ENCODE measurements around the gene TEX51.
A peak's percentile ranks its signal among the peaks of the same experiment; 100 is the strongest.

Gene TEX51

DNA sequence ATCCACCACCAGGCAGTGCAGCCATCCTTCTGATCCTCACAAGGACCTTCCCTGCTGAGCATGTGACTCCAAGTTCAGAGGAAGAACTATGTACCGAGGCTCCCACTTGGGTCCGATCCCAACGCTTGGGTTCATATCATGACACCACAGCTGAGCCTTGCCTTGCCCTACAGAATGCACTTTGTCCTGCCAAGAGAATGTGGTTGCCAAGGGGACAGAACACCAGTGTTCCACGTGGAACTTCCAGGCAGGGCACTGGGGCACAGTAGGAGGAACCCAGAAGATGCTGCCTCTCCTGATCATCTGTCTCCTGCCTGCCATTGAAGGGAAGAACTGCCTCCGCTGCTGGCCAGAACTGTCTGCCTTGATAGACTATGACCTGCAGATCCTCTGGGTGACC is at the start of gene TEX51:
Gene TEX51, plus strand, starts transcription at position 255 of the 400 bp plus-strand sequence. Its CDS starts 29 bp downstream, at position 284.
- no peak for DNase-seq (ENCODE audit: low read depth)

- no peak for DNase-seq (ENCODE audit: low read depth)
Measured at GRCh38 chr2:126849054-126849453, 49.6 kb upstream of the TEX51 start.

DNA sequence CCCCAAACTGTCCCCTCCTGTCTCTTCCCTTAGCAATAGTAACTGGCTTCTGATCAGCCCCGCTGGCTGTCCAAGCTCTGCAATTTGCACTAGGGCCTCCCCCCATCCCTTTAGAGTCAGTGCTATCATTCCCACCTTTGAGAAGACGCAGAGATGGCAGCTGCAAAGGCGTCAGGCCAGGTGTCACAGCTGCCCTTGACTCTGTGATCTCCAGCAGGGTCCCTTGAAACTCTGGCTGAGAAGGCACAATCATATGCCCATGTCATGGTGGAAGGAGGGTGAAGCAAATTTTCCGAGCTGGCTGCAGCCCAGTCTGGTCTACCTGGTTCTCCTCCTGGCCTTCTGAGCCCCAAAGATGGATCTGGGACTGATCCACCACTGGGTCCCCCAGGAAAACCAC is 49.2 kb upstream of the TEX51 start:
- DNase-seq (ENCODE audit: low read depth): no peak

GRCh38 chr2:126849991-126850535 is 48.6 kb upstream of the TEX51 start:
- no peak for DNase-seq (ENCODE audit: low read depth)

- DNase-seq (ENCODE audit: low read depth): no peak
Measured at GRCh38 chr2:126850940-126851339, 47.8 kb upstream of the TEX51 start.

- DNase-seq (ENCODE audit: low read depth): no peak
Measured at GRCh38 chr2:126851756-126852155, 46.9 kb upstream of the TEX51 start.

- DNase-seq (ENCODE audit: low read depth): no peak
Measured at GRCh38 chr2:126852361-126852760, 46.3 kb upstream of the TEX51 start.

GRCh38 chr2:126855606-126856005 is 43.1 kb upstream of the TEX51 start:
- DNase-seq (ENCODE audit: low read depth): no peak

GRCh38 chr2:126856403-126856802 is 42.3 kb upstream of the TEX51 start:
- no peak for DNase-seq (ENCODE audit: low read depth)

GRCh38 chr2:126857502-126857901 is 41.2 kb upstream of the TEX51 start:
- no peak for DNase-seq (ENCODE audit: low read depth)

GRCh38 chr2:126858013-126858412 is 40.7 kb upstream of the TEX51 start:
- no peak for DNase-seq (ENCODE audit: low read depth)

DNA sequence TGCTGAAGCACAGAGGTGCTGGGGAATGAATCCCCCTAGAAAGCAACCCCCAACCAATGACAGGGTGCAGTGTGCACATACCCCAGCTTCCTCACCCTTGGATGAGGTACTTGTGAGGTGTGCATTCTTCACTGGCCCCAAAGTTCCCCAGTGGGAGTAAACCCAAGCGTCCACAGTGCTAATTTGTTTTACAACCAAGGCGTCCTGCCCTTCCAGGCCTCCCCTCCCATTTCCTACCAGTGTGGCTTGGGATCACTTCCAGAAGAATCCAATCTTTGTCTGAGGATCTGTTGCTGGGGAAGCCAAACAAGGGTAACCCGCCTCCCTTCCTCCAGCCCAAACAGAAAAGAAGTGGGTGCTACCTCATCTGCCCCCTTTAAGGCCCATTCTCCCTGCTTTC is 40.3 kb upstream of the TEX51 start:
- DNase-seq (ENCODE audit: low read depth): no peak

- no peak for DNase-seq (ENCODE audit: low read depth)
Measured at GRCh38 chr2:126858991-126859390, 39.7 kb upstream of the TEX51 start.

DNA sequence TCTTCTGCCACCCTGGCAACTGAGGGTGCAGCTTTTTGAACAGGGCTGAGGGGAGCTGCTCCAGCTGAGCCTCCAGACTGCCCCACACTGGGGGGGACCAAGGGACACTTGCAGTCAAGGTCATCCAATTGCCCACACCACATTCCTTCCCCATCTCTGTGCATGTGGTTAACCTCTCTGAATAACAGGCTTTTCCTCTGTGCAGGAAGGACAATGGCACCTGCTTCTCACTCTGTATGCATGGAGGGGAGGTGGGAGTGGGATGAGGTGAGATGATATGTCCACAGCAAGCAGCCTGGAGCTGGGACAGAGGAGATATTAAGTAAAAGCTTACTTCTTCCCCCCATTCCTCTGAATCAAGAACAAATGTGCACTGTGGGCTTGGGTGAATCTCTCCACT is 39.1 kb upstream of the TEX51 start:
- DNase-seq (ENCODE audit: low read depth): no peak

- DNase-seq (ENCODE audit: low read depth): no peak
Measured at GRCh38 chr2:126860385-126860784, 38.3 kb upstream of the TEX51 start.

- DNase-seq (ENCODE audit: low read depth): no peak
Measured at GRCh38 chr2:126862730-126863129, 36.0 kb upstream of the TEX51 start.

GRCh38 chr2:126863336-126864015 is 35.2 kb upstream of the TEX51 start:
- DNase-seq (ENCODE audit: low read depth): no peak

DNA sequence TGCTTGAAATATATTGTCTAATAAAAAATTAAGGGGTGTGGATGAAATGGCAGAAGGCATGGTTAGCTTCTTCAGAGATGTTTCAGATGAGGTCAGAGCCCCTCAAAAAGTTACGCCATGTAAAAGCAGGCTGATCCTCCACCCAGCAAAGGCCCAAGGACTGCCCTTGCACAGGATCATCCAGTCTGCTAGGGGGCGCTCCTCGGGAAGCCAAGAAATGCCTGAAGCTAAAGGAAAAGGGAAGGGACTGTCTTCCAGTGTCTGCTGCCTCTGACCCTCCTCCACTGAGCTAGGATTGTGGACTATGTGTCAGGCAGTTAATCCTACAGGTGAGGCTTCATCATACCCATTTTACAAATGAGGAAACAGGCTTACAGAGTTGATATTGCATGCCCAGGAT is 33.8 kb upstream of the TEX51 start:
- peak; percentile 4 for DNase-seq (ENCODE audit: low read depth)

DNA sequence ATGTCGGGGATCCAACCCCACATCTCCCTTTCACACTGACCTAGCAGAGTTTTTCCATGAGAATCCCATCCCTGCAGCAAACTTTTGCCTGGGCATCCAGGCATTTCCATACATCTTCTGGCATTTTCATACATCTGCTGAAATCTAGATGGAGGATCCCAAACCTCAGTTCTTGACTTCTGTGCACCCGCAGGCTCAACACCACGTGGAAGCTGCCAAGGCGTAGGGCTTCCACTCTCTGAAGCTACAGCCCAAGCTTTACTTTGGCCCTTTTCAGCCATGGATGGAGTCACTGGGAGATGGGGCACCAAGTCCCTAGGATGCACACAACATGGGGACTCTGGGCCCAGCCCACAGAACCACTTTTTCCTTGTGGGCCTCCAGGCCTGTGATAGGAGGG is 32.2 kb upstream of the TEX51 start:
- no peak for DNase-seq (ENCODE audit: low read depth)

DNA sequence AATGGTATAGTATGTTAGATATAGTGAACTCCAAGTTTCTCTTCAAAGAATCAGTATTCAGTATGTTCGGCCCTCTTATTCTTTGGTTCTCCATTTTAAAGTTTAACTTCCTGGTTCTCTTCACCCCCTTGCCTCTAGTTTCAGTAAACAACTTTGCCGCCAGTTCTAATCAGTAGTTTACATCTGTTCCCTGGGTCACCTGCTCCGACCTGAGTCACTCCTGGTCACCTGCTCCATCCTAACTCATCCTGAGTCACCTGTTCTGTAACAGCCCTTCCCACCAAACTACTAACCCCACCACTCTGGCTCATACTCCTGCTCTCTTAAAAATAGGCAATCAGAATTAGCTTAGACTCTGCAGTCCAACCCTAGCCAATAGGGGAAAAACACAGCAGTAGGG is 23.7 kb upstream of the TEX51 start:
- DNase-seq (ENCODE audit: low read depth): no peak

- no peak for DNase-seq (ENCODE audit: low read depth)
Measured at GRCh38 chr2:126876631-126877030, 22.1 kb upstream of the TEX51 start.

DNA sequence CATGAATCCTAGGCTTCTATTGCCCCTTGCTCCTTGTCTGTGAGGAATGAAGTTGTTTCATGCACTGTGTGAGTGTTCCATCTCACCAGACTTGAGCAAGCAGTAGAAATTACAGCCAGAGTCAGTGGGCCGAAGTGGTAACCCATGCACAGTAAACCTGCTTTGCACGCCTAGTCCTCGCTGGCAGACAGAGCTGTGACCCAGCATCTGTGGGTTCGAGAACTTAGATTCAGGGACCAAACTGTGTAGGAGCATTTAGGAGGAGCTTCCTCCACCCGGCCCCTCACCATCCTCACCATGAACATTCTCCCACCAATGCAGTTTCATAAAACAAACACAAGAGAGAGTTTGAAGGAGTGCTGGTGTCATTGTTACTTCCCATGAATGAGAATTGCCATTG is 21.6 kb upstream of the TEX51 start:
- DNase-seq (ENCODE audit: low read depth): no peak

GRCh38 chr2:126877861-126878565 is 20.7 kb upstream of the TEX51 start:
- no peak for DNase-seq (ENCODE audit: low read depth)

DNA sequence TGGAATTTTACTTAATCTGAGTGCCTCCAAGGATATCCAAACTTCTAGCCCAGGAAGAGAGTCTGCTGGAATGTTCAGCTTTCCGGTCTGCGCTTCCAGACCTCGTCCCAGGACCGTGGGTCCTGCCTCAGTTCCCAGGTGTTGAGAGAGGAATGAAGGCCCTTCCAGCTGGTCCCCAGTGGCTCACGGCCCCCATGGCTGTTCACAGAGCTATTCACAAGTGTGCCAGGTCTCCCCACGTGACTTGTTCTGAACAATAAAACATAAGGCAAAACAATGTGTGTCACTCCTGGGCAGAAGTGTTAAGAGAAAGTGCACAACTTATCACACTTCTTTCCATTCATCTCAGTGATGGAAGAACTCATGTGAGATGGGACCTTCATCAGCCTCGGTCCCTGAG is 20.1 kb upstream of the TEX51 start:
- no peak for DNase-seq (ENCODE audit: low read depth)

Measured in ELR (cell line).